IMR-90 (cell line): ENCODE measurements around the gene BLZF1. TPM values are rescaled to one million over a fixed set of nuclear protein-coding genes. Genes with fewer than 3 reads are reported as not detected.
A peak's percentile ranks its signal among the peaks of the same experiment; 100 is the strongest.

Source experiments
- ATAC-seq: fragments of 200-7000 bp; cut with Tn5 transposase; 2 replicates; pipeline ENCODE4 v1.9.1; 2020; ENCODE audit warnings: low read depth, mild to moderate bottlenecking, moderate library complexity
- BruUV-seq: library from RNA; stranded (reverse); fragments of 400-500 nt; replicated peaks from 2 replicates; lab custom pipeline; 2021; lab: Mats Ljungman, UMichigan
- CTCF ChIA-PET: fragments of 300-600 bp; formaldehyde crosslinking; extraction: SDS; loops from one replicate; lab custom pipeline; 2021; ENCODE audit warnings: antibody characterized with exemption; lab: Yijun Ruan, JAX
- POLR2A ChIA-PET: fragments of 300-600 bp; sonication (Branson Sonifier 250); formaldehyde crosslinking; loops from one replicate; lab custom pipeline; 2022; ENCODE audit warnings: antibody characterized with exemption; ENCODE audit not compliant: unreplicated experiment; lab: Charles Lee
- DNase-seq: peaks from one replicate; pipeline ENCODE4 v3.0.0; 2013
- H2AFZ ChIP-seq: replicated peaks from 2 replicates; pipeline ENCODE3; 2013; ENCODE audit warnings: low read length, mild to moderate bottlenecking; ENCODE audit not compliant: poor library complexity
- H2AK5ac ChIP-seq: 2 replicates; pipeline ENCODE4 v1.6.1; 2013; ENCODE audit warnings: low read depth, low read length, inconsistent platforms
- H2AK9ac ChIP-seq: replicated peaks from 2 replicates; pipeline ENCODE3; 2013; ENCODE audit warnings: mild to moderate bottlenecking, low read depth, low read length, moderate library complexity; ENCODE audit not compliant: poor library complexity
- H2BK120ac ChIP-seq: 2 replicates; pipeline ENCODE4 v1.6.1; 2013; ENCODE audit warnings: low read depth, low read length, inconsistent platforms
- H2BK15ac ChIP-seq: 3 replicates; pipeline ENCODE4 v1.6.1; 2013; ENCODE audit warnings: low read depth, low read length, inconsistent platforms
- H2BK20ac ChIP-seq: 2 replicates; pipeline ENCODE4 v1.6.1; 2013; ENCODE audit warnings: low read depth, mild to moderate bottlenecking, inconsistent platforms, low read length, moderate library complexity
- H2BK5ac ChIP-seq: 2 replicates; pipeline ENCODE4 v1.6.1; 2013; ENCODE audit warnings: mild to moderate bottlenecking, low read depth, low read length, inconsistent platforms; ENCODE audit not compliant: poor library complexity, severe bottlenecking
- H3K14ac ChIP-seq: replicated peaks from 2 replicates; pipeline ENCODE4 v1.6.1; 2013; ENCODE audit warnings: low read depth, low read length, inconsistent platforms
- H3K18ac ChIP-seq: 2 replicates; pipeline ENCODE4 v1.6.1; 2013; ENCODE audit warnings: low read depth, low read length, control low read depth
- H3K23ac ChIP-seq: 2 replicates; pipeline ENCODE4 v1.6.1; 2013; ENCODE audit warnings: low read depth, low read length, inconsistent platforms
- H3K27ac ChIP-seq: 2 replicates; pipeline ENCODE4 v1.5.1; 2013; ENCODE audit warnings: mild to moderate bottlenecking, control low read depth, low read length; ENCODE audit not compliant: insufficient read depth
- H3K27me3 ChIP-seq: 2 replicates; pipeline ENCODE4 v1.6.1; 2013; ENCODE audit warnings: low read length; ENCODE audit not compliant: control insufficient read depth, insufficient read depth
- H3K36me3 ChIP-seq: 2 replicates; pipeline ENCODE4 v1.6.1; 2013; ENCODE audit warnings: low read length, mixed read lengths; ENCODE audit not compliant: control insufficient read depth, insufficient read depth
- H3K4ac ChIP-seq: 2 replicates; pipeline ENCODE4 v1.6.1; 2013; ENCODE audit warnings: low read depth, low read length, inconsistent platforms
- H3K4me1 ChIP-seq: 2 replicates; pipeline ENCODE4 v1.6.1; 2013; ENCODE audit warnings: low read length, mixed read lengths; ENCODE audit not compliant: control insufficient read depth, insufficient read depth
- H3K4me2 ChIP-seq: 2 replicates; pipeline ENCODE4 v1.6.1; 2013; ENCODE audit warnings: low read depth, mild to moderate bottlenecking, control low read depth, low read length, moderate library complexity
- H3K4me3 ChIP-seq: 2 replicates; pipeline ENCODE4 v1.5.1; 2013; ENCODE audit warnings: low read depth, mild to moderate bottlenecking, control low read depth, low read length, moderate library complexity; ENCODE audit not compliant: insufficient read depth
- H3K56ac ChIP-seq: 2 replicates; pipeline ENCODE4 v1.6.1; 2013; ENCODE audit warnings: low read length, inconsistent platforms; ENCODE audit not compliant: insufficient read depth; ENCODE audit errors: extremely low read depth
- H3K79me1 ChIP-seq, 2 experiments: 2 replicates each; pipeline ENCODE4 v1.6.1; 2013; ENCODE audit warnings: low read length in 2 of 2, inconsistent platforms in 1 of 2, low read depth in 1 of 2
- H3K9ac ChIP-seq: 2 replicates; pipeline ENCODE4 v1.6.1; 2013; ENCODE audit warnings: low read depth, low read length, control low read depth
- H3K9me1 ChIP-seq: 2 replicates; pipeline ENCODE4 v1.6.1; 2013; ENCODE audit warnings: low read length, inconsistent platforms; ENCODE audit not compliant: insufficient read depth
- H3K9me3 ChIP-seq: 2 replicates; pipeline ENCODE4 v1.6.1; 2013; ENCODE audit warnings: low read length; ENCODE audit not compliant: control insufficient read depth, insufficient read depth
- H4K20me1 ChIP-seq: 2 replicates; pipeline ENCODE4 v1.6.1; 2013; ENCODE audit warnings: low read length, inconsistent platforms; ENCODE audit not compliant: insufficient read depth
- H4K5ac ChIP-seq: 2 replicates; pipeline ENCODE4 v1.6.1; 2013; ENCODE audit warnings: mild to moderate bottlenecking, low read depth, low read length, control low read depth
- H4K8ac ChIP-seq, 2 experiments: 2 replicates each; pipeline ENCODE4 v1.6.1; 2013; ENCODE audit warnings: low read depth in 2 of 2, low read length in 2 of 2, control low read depth in 1 of 2, inconsistent platforms in 1 of 2
- H4K91ac ChIP-seq: 2 replicates; pipeline ENCODE4 v1.6.1; 2013; ENCODE audit warnings: low read depth, low read length, inconsistent platforms; ENCODE audit not compliant: insufficient read depth
- CEBPB ChIP-seq: IDR thresholded peaks from 2 replicates; pipeline ENCODE4 v1.6.1; 2012; ENCODE audit warnings: low read depth, low read length, improper control_type of control experiment
- CTCF ChIP-seq: conservative IDR thresholded peaks from 2 replicates; pipeline ENCODE4 v1.5.1; 2012; ENCODE audit warnings: mild to moderate bottlenecking, low read depth, low read length, improper control_type of control experiment
- WGBS, 2 experiments: methylation state at CpG; one replicate each; pipeline versions ENCODE4 v1.1.5 to v1.1.7; 2013; ENCODE audit warnings: missing lambda C conversion rate in 2 of 2; ENCODE audit not compliant: insufficient read length in 1 of 2; ENCODE audit errors: extremely low coverage in 2 of 2; 5-methylcytosine and 5-hydroxymethylcytosine counted together
- dilution Hi-C: fragments of 300-500 bp; cut with HindIII; formaldehyde crosslinking; loops from one replicate; pipeline ENCODE4 v1.14.3; 2018; ENCODE audit warnings: low sequenced_read_pairs; ENCODE audit not compliant: unreplicated experiment
- in situ Hi-C: fragments of 300-500 bp; cut with MboI; formaldehyde crosslinking; loops from 3 replicates; pipeline ENCODE4 v1.14.3; 2019; ENCODE audit warnings: low sequenced_read_pairs, inconsistent platforms, mixed read lengths
- intact Hi-C: fragments of 100-400 bp; cut with micrococcal nuclease; formaldehyde crosslinking; loops from 2 replicates; pipeline ENCODE4 v1.10.0; 2022
- polyA plus RNA-seq, 3 experiments: library from polyadenylated mRNA; depleted of rRNA; stranded (reverse); fragments of >200 nt; gene quantifications; 2 replicates each; pipeline ENCODE4 v1.2.3, GENCODE V29; 2012; ENCODE audit warnings: low replicate concordance in 1 of 3
- total RNA-seq: library from RNA; depleted of rRNA; stranded (reverse); fragments of >200 nt; gene quantifications from 2 replicates; pipeline ENCODE4 v1.2.3, GENCODE V29; 2012

BLZF1 gene
- total and polyA plus RNA-seq, 2 of the 4 experiments (the other 2 are of a cell fraction), result 14.2 to 24.2 TPM

- Histone ChIP-seq H4K91ac (no peak overlapping the region), H2BK5ac (no peak overlapping the region), H2BK20ac (no peak overlapping the region), H4K8ac (no peak overlapping the region), H4K5ac (no peak overlapping the region), H2AFZ (no peak overlapping the region), H3K9me3 (no peaks in the 10 kb centered on the region), H3K36me3 (no peaks in the 10 kb centered on the region), H3K14ac (no peak overlapping the region), H3K4me1 (no peaks in the 10 kb centered on the region), H3K27me3 (no peaks in the 10 kb centered on the region), H3K4ac (no peak overlapping the region), H2AK9ac (no peak overlapping the region), H3K4me2 (no peak overlapping the region), H3K4me3 (no peak overlapping the region), H2AK5ac (no peak overlapping the region), H3K9me1 (no peaks in the 10 kb centered on the region), H3K18ac (no peak overlapping the region), H4K20me1 (no peaks in the 10 kb centered on the region), H2BK15ac (no peak overlapping the region), H3K79me1 (no peaks in the 10 kb centered on the region), H3K56ac (no peak overlapping the region), H3K23ac (no peak overlapping the region), H2BK120ac (no peak overlapping the region), H3K27ac (no peak overlapping the region), H3K9ac (no peak overlapping the region)
- no peak for DNase-seq
- POLR2A ChIA-PET, result no interaction called here
- TF ChIP-seq CEBPB, result peak; percentile 38; the same call in 1 of the 2 replicates
- TF ChIP-seq CTCF, result no peak
- dilution Hi-C loops (no loop called here), in situ Hi-C loops (no loop called here), intact Hi-C loops (no loop called here)
- no TSS peak for BruUV-seq
- no peak for ATAC-seq
- 75% methylated on average over 2 of the region's 2 CpGs; no CpG with 5 or more reads in 1 of the 2 experiments for WGBS, 2 experiments
- CTCF ChIA-PET, result no interaction called here
These were observed 47.0 kb downstream of the BLZF1 start for GRCh38 chr1:169414952-169415351.
